Stromal cell of bone marrow (primary cell): Measurements from ENCODE around the gene ARHGEF10L.
A peak's percentile ranks its signal among the peaks of the same experiment; 100 is the strongest.

ENCODE experiments used
- DNase-seq: peaks from one replicate; pipeline ENCODE4 v3.0.0-alpha.2; 2012; ENCODE audit warnings: low read depth

The ARHGEF10L gene

DNA sequence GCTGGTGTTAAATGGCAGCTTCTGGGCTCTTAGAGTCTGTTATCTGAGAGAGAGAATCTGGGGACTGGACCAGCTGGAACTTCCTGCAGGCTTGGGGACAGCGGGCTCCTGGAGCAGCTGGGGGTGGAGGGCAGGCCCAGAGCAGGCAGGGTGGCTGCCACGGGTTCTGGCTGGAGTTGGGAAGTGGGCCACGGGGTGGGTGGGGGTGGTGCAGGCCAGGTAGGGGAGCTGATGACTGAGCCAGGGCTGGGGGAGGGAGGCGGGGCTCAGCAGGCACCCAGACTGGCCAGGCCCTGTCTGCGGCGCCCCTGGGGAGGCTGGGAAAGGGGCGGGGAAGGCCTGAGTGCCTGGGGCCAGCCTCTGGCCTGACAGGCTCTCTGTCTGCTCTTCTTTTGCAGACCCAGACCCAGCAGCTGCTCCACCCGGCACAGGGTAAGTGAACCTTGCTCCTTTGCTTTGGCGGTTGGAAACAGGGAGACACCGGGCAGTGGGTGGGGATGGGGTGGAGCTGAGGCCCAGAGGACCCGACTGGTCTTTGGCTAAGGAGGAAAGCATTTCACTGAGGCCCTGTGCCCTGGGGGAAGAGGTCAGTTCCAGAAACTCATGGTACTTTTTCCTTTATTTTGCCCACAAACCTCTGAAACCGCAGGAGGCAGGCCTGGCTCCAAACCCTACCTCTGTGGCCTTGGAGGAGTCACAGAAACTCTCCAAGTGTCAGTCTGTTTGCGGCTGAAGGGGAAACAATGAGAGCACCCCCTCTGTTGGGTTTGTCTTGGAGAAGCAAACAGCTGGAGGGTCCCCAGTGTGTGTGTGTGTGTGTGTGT, 48.8 kb downstream of the ARHGEF10L start:
- peak; percentile 55 for DNase-seq

GRCh38 chr1:17591814-17592430, 52.4 kb downstream of the ARHGEF10L start:
- DNase-seq = no peak

DNA sequence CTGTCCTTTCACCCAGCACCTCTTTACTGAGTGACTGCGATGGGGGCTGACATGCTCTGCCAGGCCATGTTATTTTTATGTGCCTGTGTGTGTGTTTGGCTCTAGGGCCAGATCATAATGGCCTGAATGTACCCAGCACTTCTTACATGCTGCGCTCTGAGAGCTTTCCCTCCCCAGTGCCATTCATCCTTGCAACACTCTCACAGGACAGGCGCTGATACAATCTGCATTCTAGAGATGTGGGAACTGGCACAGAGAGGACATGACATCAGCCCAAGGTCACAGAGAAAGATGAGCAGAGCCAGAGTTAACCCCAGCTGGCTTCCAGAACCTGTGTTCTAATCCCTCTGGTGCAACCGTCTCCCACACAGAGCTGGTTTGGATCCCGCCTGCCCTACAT, 54.5 kb downstream of the ARHGEF10L start:
- DNase-seq = no peak

- no peak for DNase-seq
Measured at GRCh38 chr1:17594690-17595601, 55.4 kb downstream of the ARHGEF10L start.

- DNase-seq = no peak
Measured at GRCh38 chr1:17595602-17595925, 56.1 kb downstream of the ARHGEF10L start.

- DNase-seq = no peak
Measured at GRCh38 chr1:17596186-17596585, 56.7 kb downstream of the ARHGEF10L start.

- DNase-seq = no peak
Measured at GRCh38 chr1:17596651-17597509, 57.4 kb downstream of the ARHGEF10L start.

GRCh38 chr1:17597651-17598050, 58.2 kb downstream of the ARHGEF10L start:
- DNase-seq = no peak

DNA sequence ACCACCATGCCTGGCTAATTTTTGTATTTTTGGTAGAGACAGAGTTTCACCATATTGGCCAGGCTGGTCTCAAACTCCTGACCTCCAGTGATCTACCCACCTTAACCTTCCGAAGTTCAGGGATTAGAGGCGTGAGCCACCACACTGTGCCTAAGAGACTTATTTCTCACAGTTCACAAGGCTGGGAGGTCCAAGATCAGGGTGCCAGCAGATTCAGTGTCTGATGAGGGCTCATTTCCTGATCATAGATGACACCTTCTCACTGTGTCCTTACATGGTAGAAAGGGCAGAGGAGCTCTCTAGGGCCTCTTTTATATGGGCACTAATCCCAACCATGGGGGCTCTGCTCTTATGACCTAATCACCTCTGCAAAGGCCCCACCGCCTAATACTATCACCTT, 58.8 kb downstream of the ARHGEF10L start:
- no peak for DNase-seq

GRCh38 chr1:17599291-17599953, 59.9 kb downstream of the ARHGEF10L start:
- DNase-seq = no peak

GRCh38 chr1:17599954-17600300, 60.4 kb downstream of the ARHGEF10L start:
- no peak for DNase-seq

DNA sequence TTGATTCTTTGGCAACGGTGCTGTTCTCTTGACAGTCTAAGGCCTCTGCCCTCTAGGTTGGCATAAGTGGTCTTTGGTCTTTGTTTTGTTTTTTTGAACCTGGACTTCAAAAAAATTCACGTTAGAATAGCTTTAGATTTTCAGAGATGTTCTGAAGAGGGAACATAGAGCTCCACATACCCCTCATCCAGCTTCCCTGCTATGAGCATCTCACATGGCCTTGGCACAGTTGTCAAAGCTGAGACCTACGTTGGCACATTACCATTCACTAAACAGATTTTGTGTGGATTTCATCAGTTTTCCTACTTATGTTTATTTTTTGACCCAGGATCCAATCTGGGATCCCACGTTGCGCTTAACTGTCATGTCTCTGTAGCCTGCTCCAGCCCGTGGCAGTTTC, 60.8 kb downstream of the ARHGEF10L start:
- DNase-seq = no peak

GRCh38 chr1:17601643-17602382, 62.3 kb downstream of the ARHGEF10L start:
- DNase-seq = no peak

- DNase-seq = no peak
Measured at GRCh38 chr1:17603091-17603841, 63.8 kb downstream of the ARHGEF10L start.

DNA sequence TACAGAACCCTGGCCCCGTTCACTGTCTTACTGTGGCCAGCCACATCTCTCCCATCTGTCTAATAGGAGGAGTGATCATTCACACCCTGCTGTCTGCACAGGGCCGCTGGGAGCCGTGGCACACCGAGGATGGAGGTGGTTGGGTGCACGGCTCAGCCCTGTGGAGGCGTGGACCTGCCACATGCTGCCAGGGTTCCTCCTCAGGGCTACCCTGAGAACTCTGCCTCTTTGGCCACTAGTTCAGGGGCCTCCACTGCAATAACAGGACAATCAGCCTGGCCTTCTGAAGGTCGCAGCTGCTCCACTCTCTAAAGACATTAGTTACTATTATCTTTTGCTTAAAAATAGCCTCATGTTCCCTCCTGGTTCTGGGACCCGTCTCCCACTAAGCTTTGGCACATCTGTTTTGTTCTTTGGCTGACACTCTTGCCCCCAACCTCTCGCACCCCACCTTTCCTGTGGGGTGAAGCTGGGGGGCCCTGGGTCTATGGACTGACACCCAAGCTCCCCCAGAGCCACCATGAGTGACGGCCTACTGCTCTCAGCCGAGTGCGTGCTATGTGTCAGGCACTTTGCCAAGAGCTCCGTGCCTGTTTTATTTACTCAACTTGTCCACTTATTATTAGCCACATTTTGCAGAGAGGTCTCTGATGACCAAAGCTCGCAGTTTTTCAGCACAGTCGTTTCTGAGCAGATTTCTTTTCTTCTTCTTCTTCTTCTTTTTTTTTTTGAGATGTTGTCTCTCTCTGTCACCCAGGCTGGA, 66.3 kb downstream of the ARHGEF10L start:
- DNase-seq = no peak

- DNase-seq = peak; percentile 54
Measured at GRCh38 chr1:17606826-17607440, 67.4 kb downstream of the ARHGEF10L start.

GRCh38 chr1:17607644-17608581, 68.4 kb downstream of the ARHGEF10L start:
- no peak for DNase-seq

- no peak for DNase-seq
Measured at GRCh38 chr1:17609529-17609928, 70.0 kb downstream of the ARHGEF10L start.
